Prostate gland (tissue), 2 donors: ENCODE data around the gene GPAT3. TPM values are rescaled to one million over a fixed set of nuclear protein-coding genes. Genes with fewer than 3 reads are reported as not detected.

Experiments
- DNase-seq: peaks from one replicate; pipeline ENCODE4 v3.0.0-alpha.2; 2019; ENCODE audit warnings: low spot score
- H3K27ac ChIP-seq, 2 donors: fragments of 200-600 bp; sonication (generic); 2 replicates each; pipeline ENCODE4 v1.5.1; 2017 to 2019
- H3K27me3 ChIP-seq: fragments of 200-600 bp; sonication (generic); replicated peaks from 2 replicates; pipeline ENCODE4 v1.5.1; 2019; ENCODE audit not compliant: insufficient read depth
- H3K36me3 ChIP-seq, 2 donors: fragments of 200-600 bp; sonication (generic); 1 replicate in 1 of 2; 2 replicates in 1 of 2; pipeline versions ENCODE4 v1.5.1 to v1.8.1; 2017 to 2019
- H3K4me1 ChIP-seq: fragments of 200-600 bp; sonication (generic); replicated peaks from 2 replicates; pipeline ENCODE4 v1.5.1; 2019
- H3K4me3 ChIP-seq, 2 donors: fragments of 200-600 bp; sonication (generic); 2 replicates each; pipeline ENCODE4 v1.5.1; 2017 to 2019
- H3K9me3 ChIP-seq: fragments of 200-600 bp; sonication (generic); 2 replicates; pipeline ENCODE4 v1.5.1; 2017
- CTCF ChIP-seq, 4 experiments: fragments of 200-600 bp in 2 of 4; fragments of 450-650 bp in 2 of 4; sonication (generic) in 2 of 4; IDR thresholded peaks; 1 replicate in 3 of 4; 2 replicates in 1 of 4; pipeline ENCODE4 v1.5.1; 2016 to 2019; ENCODE audit warnings: antibody characterized with exemption in 4 of 4, mild to moderate bottlenecking in 2 of 4, moderate library complexity in 2 of 4
- POLR2A ChIP-seq: fragments of 450-650 bp; IDR thresholded peaks from one replicate; pipeline ENCODE4 v1.6.1; 2016; ENCODE audit warnings: antibody characterized with exemption, mild to moderate bottlenecking
- POLR2AphosphoS5 ChIP-seq: sonication (generic); formaldehyde crosslinking; IDR thresholded peaks from one replicate; pipeline ENCODE4 v1.6.1; 2017; ENCODE audit warnings: antibody characterized with exemption
- WGBS: methylation state at CpG from one replicate; pipeline ENCODE4 v1.1.5; 2018; 5-methylcytosine and 5-hydroxymethylcytosine counted together
- intact Hi-C: fragments of 100-400 bp; cut with DNase I; formaldehyde crosslinking; loops from one replicate; pipeline ENCODE4 v1.14.2; 2022
- small RNA-seq, 2 donors: library from RNA; depleted of rRNA; stranded (forward); fragments of <200 nt; gene quantifications; one replicate each; pipeline ENCODE3, GENCODE V24; 2016
- total RNA-seq, 2 donors: library from RNA; depleted of rRNA; stranded (reverse); fragments of >200 nt; gene quantifications; one replicate each; pipeline ENCODE4 v1.1.0, GENCODE V29; 2016

Gene GPAT3
- total RNA-seq, 2 donors from 2014 or later, result 1.2 to 3.7 TPM

GRCh38 chr4:83643036-83643435 is 107.1 kb downstream of the GPAT3 start:
- TF ChIP-seq POLR2A (no peak), CTCF (IDR thresholded peaks at IDR 0.05) (no peak), POLR2AphosphoS5 (no peak)
- no peak overlapping the region for H3K4me3 ChIP-seq
- H3K36me3 ChIP-seq, result no peaks in the 10 kb centered on the region
- peaks cover 1% of the 10 kb centered on the region for H3K27me3 ChIP-seq
- intact Hi-C loops, result loop anchor here (10.0 kb wide), 1 partner anchor 862 kb away; no protein-coding TSS in a partner anchor
- no peaks in the 10 kb centered on the region for H3K9me3 ChIP-seq
- H3K27ac ChIP-seq, result no peak overlapping the region
- no peak for DNase-seq
- H3K4me1 ChIP-seq, result no peaks in the 10 kb centered on the region
- 85% methylated on average over 4 of the region's 4 CpGs for WGBS

- intact Hi-C loops, result loop anchor here (10.0 kb wide), 1 partner anchor 860 kb away; no protein-coding TSS in a partner anchor
- no peaks in the 10 kb centered on the region for H3K9me3 ChIP-seq
Measured at GRCh38 chr4:83644677-83645659, 109.1 kb downstream of the GPAT3 start.

GRCh38 chr4:83646538-83647239 is 110.8 kb downstream of the GPAT3 start:
- no peaks in the 10 kb centered on the region for H3K36me3 ChIP-seq
- no peak for DNase-seq
- H3K4me3 ChIP-seq, result no peak overlapping the region
- 66% methylated on average over 7 of the region's 7 CpGs for WGBS
- no peak for TF ChIP-seq POLR2A
- no peak for TF ChIP-seq CTCF (IDR thresholded peaks at IDR 0.05)
- TF ChIP-seq POLR2AphosphoS5, result no peak
- H3K27ac ChIP-seq, result no peak overlapping the region
- no peaks in the 10 kb centered on the region for H3K9me3 ChIP-seq
- intact Hi-C loops, result loop anchor here (10.0 kb wide), 1 partner anchor 858 kb away; no protein-coding TSS in a partner anchor
- H3K27me3 ChIP-seq, result peaks cover 1% of the 10 kb centered on the region
- no peaks in the 10 kb centered on the region for H3K4me1 ChIP-seq

More at GRCh38 chr4:83644677-83645659, 109.1 kb downstream of the GPAT3 start:
- H3K4me1 ChIP-seq, result no peaks in the 10 kb centered on the region
- 1% methylated on average over 5 of the region's 5 CpGs for WGBS
- no peaks in the 10 kb centered on the region for H3K36me3 ChIP-seq
- H3K4me3 ChIP-seq, result no peak overlapping the region
- H3K27ac ChIP-seq, result no peak overlapping the region
- DNase-seq, result peak; percentile 43
- peaks cover 1% of the 10 kb centered on the region for H3K27me3 ChIP-seq
- TF ChIP-seq CTCF (IDR thresholded peaks at IDR 0.05) (peak; percentile 77 to 92 (median 84)), POLR2AphosphoS5 (no peak)

GRCh38 chr4:83651846-83652245 is 115.9 kb downstream of the GPAT3 start:
- H3K27ac ChIP-seq, result no peak overlapping the region
- WGBS, result 93% methylated on average over 4 of the region's 4 CpGs
- no peak for DNase-seq
- intact Hi-C loops, result no loop called here
- no peaks in the 10 kb centered on the region for H3K4me1 ChIP-seq
- no peaks in the 10 kb centered on the region for H3K27me3 ChIP-seq
- no peaks in the 10 kb centered on the region for H3K9me3 ChIP-seq
- TF ChIP-seq POLR2A (no peak), CTCF (IDR thresholded peaks at IDR 0.05) (no peak), POLR2AphosphoS5 (no peak)
- no peak overlapping the region for H3K4me3 ChIP-seq
- no peaks in the 10 kb centered on the region for H3K36me3 ChIP-seq

Small RNAs within 50 kb of the gene (small RNA-seq; reads per million reads assigned to genes)
- 0 reads per million in 2 donors for gene RF00019

Other genes starting within 250 kb of the GPAT3 start
- gene HPSE, start 201.3 kb upstream of the GPAT3 start, total RNA-seq, result 1 to 10 TPM in 1 of 2 donors, under 1 TPM in 1; 0.82 to 1.5 TPM
- gene HELQ, start 80.3 kb upstream of the GPAT3 start, total RNA-seq, result 10 to 100 TPM; 15.5 to 20.9 TPM
- 10 to 100 TPM; 12.2 to 30.8 TPM for gene MRPS18C, start 80.0 kb upstream of the GPAT3 start, total RNA-seq
- 10 to 100 TPM; 11.6 to 13.1 TPM for gene ABRAXAS1, start 51.0 kb upstream of the GPAT3 start, total RNA-seq